GM19397 (cell line): Measurements from ENCODE around the gene DNPEP.

ENCODE experiments used
- ATAC-seq: cut with Tn5 transposase; IDR thresholded peaks from one replicate; pipeline ENCODE4 v1.9.1; 2021; ENCODE audit warnings: mild to moderate bottlenecking, moderate library complexity; ENCODE audit not compliant: unreplicated experiment

Gene DNPEP

GRCh38 chr2:219368690-219369191 lies 19.0 kb downstream of the DNPEP start:
- ATAC-seq, result no peak

- ATAC-seq, result no peak
Observed at GRCh38 chr2:219362524-219363164, 25.1 kb downstream of the DNPEP start.

GRCh38 chr2:219362072-219362471 lies 25.6 kb downstream of the DNPEP start:
- ATAC-seq, result no peak

GRCh38 chr2:219358170-219359075 lies 29.3 kb downstream of the DNPEP start:
- ATAC-seq, result no peak

- no peak for ATAC-seq
Observed at GRCh38 chr2:219356834-219357233, 30.9 kb downstream of the DNPEP start.

GRCh38 chr2:219354582-219354981 lies 33.1 kb downstream of the DNPEP start:
- ATAC-seq, result no peak

GRCh38 chr2:219353129-219353528 lies 34.6 kb downstream of the DNPEP start:
- ATAC-seq, result no peak

- ATAC-seq, result no peak
Observed at GRCh38 chr2:219352448-219353023, 35.2 kb downstream of the DNPEP start.

GRCh38 chr2:219350710-219351221 lies 36.9 kb downstream of the DNPEP start:
- no peak for ATAC-seq

- no peak for ATAC-seq
Observed at GRCh38 chr2:219350215-219350614, 37.5 kb downstream of the DNPEP start.

GRCh38 chr2:219344751-219345430 lies 42.8 kb downstream of the DNPEP start:
- ATAC-seq, result no peak

- ATAC-seq, result no peak
Observed at GRCh38 chr2:219335373-219335786, 52.3 kb downstream of the DNPEP start.

- no peak for ATAC-seq
Observed at GRCh38 chr2:219334076-219334475, 53.6 kb downstream of the DNPEP start.

- no peak for ATAC-seq
Observed at GRCh38 chr2:219332542-219332941, 55.2 kb downstream of the DNPEP start, which contains the start of gene RESP18. TSS of gene RESP18 (minus strand) at chr2:219332744.

GRCh38 chr2:219331560-219332213 lies 56.0 kb downstream of the DNPEP start:
- no peak for ATAC-seq

GRCh38 chr2:219327719-219328118 lies 60.0 kb downstream of the DNPEP start:
- ATAC-seq, result no peak

- ATAC-seq, result no peak
Observed at GRCh38 chr2:219325657-219326315, 61.9 kb downstream of the DNPEP start.

- ATAC-seq, result no peak
Observed at GRCh38 chr2:219325136-219325535, 62.6 kb downstream of the DNPEP start.

- no peak for ATAC-seq
Observed at GRCh38 chr2:219323434-219323833, 64.3 kb downstream of the DNPEP start.
